Activated naive CD8-positive, alpha-beta T cell treated with anti-CD3 and anti-CD28 coated beads, Interleukin-2, amount 50 U/mL, for 24 hours (primary cell): Measurements from ENCODE around the gene OTOG.

Experiments used
- ATAC-seq: fragments of 150-1000 bp; cut with Tn5 transposase; one replicate; pipeline ENCODE4 v1.10.0; 2021
- DNase-seq: peaks from one replicate; pipeline ENCODE4 v3.0.0; 2021
- H3K27ac Mint-ChIP-seq: one replicate; pipeline ENCODE4 v1.8.0; 2021; ENCODE audit warnings: mild to moderate bottlenecking, mixed read lengths
- H3K27me3 Mint-ChIP-seq: one replicate; pipeline ENCODE4 v1.8.0; 2021; ENCODE audit warnings: mixed read lengths
- H3K36me3 Mint-ChIP-seq: one replicate; pipeline ENCODE4 v1.8.0; 2021; ENCODE audit warnings: low read depth, mixed read lengths
- H3K4me1 Mint-ChIP-seq: one replicate; pipeline ENCODE4 v1.8.0; 2021; ENCODE audit warnings: mixed read lengths
- H3K4me3 Mint-ChIP-seq: one replicate; pipeline ENCODE4 v1.8.0; 2021; ENCODE audit warnings: mild to moderate bottlenecking, moderate library complexity, mixed read lengths
- H3K9me3 Mint-ChIP-seq: one replicate; pipeline ENCODE4 v1.8.0; 2021; ENCODE audit warnings: mixed read lengths

The OTOG gene

DNA sequence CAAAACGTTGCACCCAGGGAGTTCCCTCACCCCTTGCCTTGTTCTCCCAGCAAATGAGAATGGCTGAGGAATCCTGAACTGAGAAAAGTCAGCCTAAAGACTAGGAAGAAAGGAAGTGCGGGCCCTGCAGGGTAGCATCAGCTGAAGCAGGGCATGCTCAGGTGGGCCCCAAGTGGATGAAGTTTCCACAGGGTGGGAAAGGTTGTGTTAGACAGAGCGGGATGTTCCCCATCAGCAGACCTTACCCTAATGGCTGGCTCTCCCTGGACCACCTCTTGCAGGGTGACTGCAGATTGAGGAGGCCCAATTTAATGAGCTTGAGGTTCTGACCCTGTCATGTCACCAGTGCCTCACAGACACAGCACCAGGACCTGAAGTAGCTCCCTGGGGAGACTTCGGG is 90.8 kb downstream of the OTOG start:
- Mint-ChIP-seq H3K27ac (no peak overlapping the region), H3K4me3 (no peak overlapping the region), H3K36me3 (no peaks in the 10 kb centered on the region), H3K27me3 (no peaks in the 10 kb centered on the region), H3K4me1 (no peaks in the 10 kb centered on the region), H3K9me3 (no peaks in the 10 kb centered on the region)
- DNase-seq: no peak
- no peak for ATAC-seq

- Mint-ChIP-seq H3K36me3 (no peaks in the 10 kb centered on the region), H3K9me3 (no peaks in the 10 kb centered on the region), H3K27ac (no peak overlapping the region), H3K4me1 (no peaks in the 10 kb centered on the region), H3K27me3 (no peaks in the 10 kb centered on the region), H3K4me3 (no peak overlapping the region)
- no peak for DNase-seq
- ATAC-seq: no peak
Observed at GRCh38 chr11:17638311-17638710, 91.3 kb downstream of the OTOG start.

GRCh38 chr11:17639091-17639490 is 92.0 kb downstream of the OTOG start:
- H3K36me3 Mint-ChIP-seq: no peaks in the 10 kb centered on the region
- no peaks in the 10 kb centered on the region for H3K27me3 Mint-ChIP-seq
- H3K27ac Mint-ChIP-seq: no peak overlapping the region
- H3K4me1 Mint-ChIP-seq: no peaks in the 10 kb centered on the region
- DNase-seq: no peak
- H3K4me3 Mint-ChIP-seq: no peak overlapping the region
- no peaks in the 10 kb centered on the region for H3K9me3 Mint-ChIP-seq
- ATAC-seq: no peak

- Mint-ChIP-seq H3K9me3 (no peaks in the 10 kb centered on the region), H3K36me3 (no peaks in the 10 kb centered on the region), H3K4me3 (no peak overlapping the region), H3K27ac (no peak overlapping the region), H3K27me3 (no peaks in the 10 kb centered on the region), H3K4me1 (no peaks in the 10 kb centered on the region)
- ATAC-seq (no peak), DNase-seq (no peak)
Observed at GRCh38 chr11:17639781-17640180, 92.7 kb downstream of the OTOG start.

- DNase-seq (no peak), ATAC-seq (no peak)
- no peak overlapping the region for H3K27ac Mint-ChIP-seq
- H3K27me3 Mint-ChIP-seq: no peaks in the 10 kb centered on the region
- no peak overlapping the region for H3K4me3 Mint-ChIP-seq
- H3K9me3 Mint-ChIP-seq: no peaks in the 10 kb centered on the region
- no peaks in the 10 kb centered on the region for H3K36me3 Mint-ChIP-seq
- H3K4me1 Mint-ChIP-seq: no peaks in the 10 kb centered on the region
Observed at GRCh38 chr11:17640493-17641164, 93.6 kb downstream of the OTOG start.

DNA sequence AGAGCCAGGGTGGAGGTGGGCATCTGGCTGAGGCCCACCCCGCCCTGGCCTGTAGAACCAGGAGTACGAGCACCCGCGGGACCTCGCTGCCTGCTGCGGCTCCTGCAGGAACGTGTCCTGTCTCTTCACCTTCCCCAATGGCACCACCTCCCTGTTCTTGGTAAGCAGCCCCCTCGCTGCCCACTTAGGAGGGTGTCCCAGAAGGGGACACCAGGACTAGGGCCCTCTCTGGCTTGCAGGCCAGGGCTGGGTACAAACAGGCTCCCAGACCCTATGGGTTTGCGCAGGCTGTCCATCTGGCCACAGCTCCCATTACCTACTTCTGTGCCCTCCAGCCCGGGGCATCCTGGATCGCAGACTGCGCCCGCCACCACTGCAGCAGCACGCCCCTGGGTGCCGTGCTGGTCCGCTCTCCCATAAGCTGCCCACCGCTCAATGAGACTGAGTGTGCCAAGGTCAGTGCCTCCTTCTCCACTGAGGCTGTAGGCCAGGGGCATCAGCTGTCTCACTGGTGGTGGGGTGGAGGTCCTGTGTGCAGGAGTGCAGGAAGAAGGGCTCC is 94.8 kb downstream of the OTOG start:
- no peaks in the 10 kb centered on the region for H3K36me3 Mint-ChIP-seq
- no peaks in the 10 kb centered on the region for H3K9me3 Mint-ChIP-seq
- no peak for ATAC-seq

DNA sequence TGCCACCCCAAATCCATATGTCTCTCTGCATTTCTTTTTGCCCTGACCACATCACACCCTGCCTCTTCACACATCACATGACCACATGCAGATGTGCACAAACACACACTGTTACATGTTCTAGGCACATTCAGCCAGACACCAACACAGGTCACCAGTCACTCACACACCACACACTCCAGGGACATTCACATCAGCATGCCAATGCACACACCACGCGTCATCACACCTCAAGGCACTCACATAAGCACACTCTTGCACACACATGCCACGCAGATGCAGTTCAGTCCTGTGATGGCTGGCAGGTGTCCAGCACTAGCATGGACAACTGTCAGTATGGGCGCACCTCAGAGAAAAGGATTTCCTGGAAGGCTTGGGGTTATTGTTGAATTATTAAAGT is 95.3 kb downstream of the OTOG start:
- no peaks in the 10 kb centered on the region for H3K9me3 Mint-ChIP-seq
- no peak for ATAC-seq

More for the DNA sequence above, 94.8 kb downstream of the OTOG start:
- Mint-ChIP-seq H3K27ac (no peak overlapping the region), H3K4me3 (no peak overlapping the region), H3K27me3 (no peaks in the 10 kb centered on the region), H3K4me1 (no peaks in the 10 kb centered on the region)
- DNase-seq: no peak

GRCh38 chr11:17642980-17643379 is 95.9 kb downstream of the OTOG start:
- Mint-ChIP-seq H3K4me1 (no peaks in the 10 kb centered on the region), H3K36me3 (no peaks in the 10 kb centered on the region), H3K4me3 (no peak overlapping the region), H3K9me3 (no peaks in the 10 kb centered on the region), H3K27ac (no peak overlapping the region), H3K27me3 (no peaks in the 10 kb centered on the region)
- ATAC-seq: no peak
- no peak for DNase-seq

More for the DNA sequence above, 95.3 kb downstream of the OTOG start:
- DNase-seq: no peak
- no peak overlapping the region for H3K27ac Mint-ChIP-seq
- no peak overlapping the region for H3K4me3 Mint-ChIP-seq
- no peaks in the 10 kb centered on the region for H3K4me1 Mint-ChIP-seq
- no peaks in the 10 kb centered on the region for H3K27me3 Mint-ChIP-seq
- no peaks in the 10 kb centered on the region for H3K36me3 Mint-ChIP-seq

DNA sequence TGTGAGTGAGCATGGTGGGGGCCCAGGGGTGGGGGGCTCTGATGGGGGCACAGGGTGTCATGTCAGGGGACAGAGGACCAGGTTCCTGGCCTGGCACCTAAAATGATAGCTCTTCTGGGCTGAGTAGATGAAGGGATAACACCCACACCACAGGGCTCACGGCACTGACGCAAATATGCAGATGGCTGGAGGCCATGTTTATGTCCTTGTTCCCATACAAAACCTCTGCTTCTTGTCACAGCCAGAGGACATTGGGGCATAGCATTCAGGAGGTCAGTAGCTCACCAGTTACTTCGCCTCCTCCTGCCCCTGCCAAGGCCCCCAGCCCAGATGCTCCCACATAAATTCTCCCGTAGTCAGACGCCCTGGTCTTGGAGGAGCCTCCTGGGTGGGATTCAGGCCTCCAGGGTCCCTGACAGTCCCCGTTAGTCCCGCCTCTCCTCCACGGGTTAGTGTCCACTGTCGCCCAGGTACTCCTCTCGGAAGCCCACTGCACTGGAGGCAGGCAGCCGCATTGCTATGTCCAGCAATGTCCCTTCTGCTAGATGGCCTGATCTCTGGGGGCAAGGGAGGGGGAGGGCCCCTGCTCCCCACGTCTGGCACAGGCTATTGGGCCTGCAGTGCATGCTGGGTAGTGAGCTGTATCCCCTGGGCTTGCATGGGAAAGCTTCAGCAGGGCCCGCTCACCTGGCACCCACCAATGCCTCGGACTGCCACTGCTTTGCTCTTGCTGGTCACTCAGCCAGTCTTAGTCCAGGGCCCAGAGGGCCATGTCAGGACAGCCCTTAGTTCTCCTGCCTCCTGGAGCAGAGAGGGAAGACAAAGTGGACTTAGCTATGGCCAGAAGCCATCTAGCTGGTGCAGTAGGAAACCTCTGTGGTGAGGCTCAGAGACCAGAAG is 96.7 kb downstream of the OTOG start:
- Mint-ChIP-seq H3K27ac (no peak overlapping the region), H3K4me1 (no peaks in the 10 kb centered on the region), H3K9me3 (no peaks in the 10 kb centered on the region), H3K36me3 (no peaks in the 10 kb centered on the region), H3K27me3 (peaks cover 3% of the 10 kb centered on the region), H3K4me3 (no peak overlapping the region)
- DNase-seq: no peak
- ATAC-seq: no peak

DNA sequence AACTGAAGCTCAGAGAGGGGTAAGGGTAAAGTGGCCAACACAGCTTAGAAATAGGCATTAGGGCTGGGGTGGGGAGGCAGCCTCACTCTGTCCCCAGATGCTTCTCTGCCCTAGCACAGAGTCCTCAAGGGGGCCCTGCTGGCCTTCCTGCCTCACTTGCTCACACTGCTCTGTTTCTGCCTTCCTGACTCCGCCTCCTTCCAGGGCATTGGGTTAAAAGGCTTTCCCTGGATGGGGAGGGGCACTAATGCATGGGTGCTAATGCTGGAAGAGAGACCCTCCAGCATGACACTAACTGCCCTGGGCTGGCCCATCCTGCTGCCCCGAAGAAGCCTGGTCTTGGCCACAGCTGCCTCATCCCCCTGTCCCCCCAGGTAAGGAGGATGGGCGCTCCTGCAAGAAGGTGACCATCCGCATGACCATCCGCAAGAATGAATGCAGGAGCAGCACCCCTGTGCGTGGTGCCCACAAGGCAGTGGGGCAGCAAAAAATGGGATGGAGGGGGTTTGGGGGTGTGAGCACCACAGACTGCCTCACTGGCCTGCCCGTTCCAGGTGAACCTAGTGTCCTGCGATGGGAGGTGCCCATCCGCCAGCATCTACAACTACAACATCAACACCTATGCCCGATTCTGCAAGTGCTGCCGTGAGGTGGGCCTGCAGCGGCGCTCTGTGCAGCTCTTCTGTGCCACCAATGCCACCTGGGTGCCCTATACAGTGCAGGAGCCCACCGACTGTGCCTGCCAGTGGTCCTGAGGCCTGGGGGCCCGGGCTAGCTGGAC is 98.3 kb downstream of the OTOG start:
- no peaks in the 10 kb centered on the region for H3K9me3 Mint-ChIP-seq
- H3K27ac Mint-ChIP-seq: no peak overlapping the region
- no peak overlapping the region for H3K4me3 Mint-ChIP-seq
- ATAC-seq (no peak), DNase-seq (no peak)
- H3K36me3 Mint-ChIP-seq: no peaks in the 10 kb centered on the region
- peaks cover 15% of the 10 kb centered on the region for H3K27me3 Mint-ChIP-seq
- no peaks in the 10 kb centered on the region for H3K4me1 Mint-ChIP-seq

- Mint-ChIP-seq H3K27me3 (peaks cover 15% of the 10 kb centered on the region), H3K4me3 (no peak overlapping the region), H3K4me1 (no peaks in the 10 kb centered on the region), H3K27ac (no peak overlapping the region), H3K9me3 (no peaks in the 10 kb centered on the region), H3K36me3 (no peaks in the 10 kb centered on the region)
- ATAC-seq (no peak), DNase-seq (no peak)
Observed at GRCh38 chr11:17646451-17647145, 99.5 kb downstream of the OTOG start.

GRCh38 chr11:17648528-17648927 is 101.5 kb downstream of the OTOG start:
- peaks cover 17% of the 10 kb centered on the region for H3K27me3 Mint-ChIP-seq
- H3K9me3 Mint-ChIP-seq: no peaks in the 10 kb centered on the region
- no peak overlapping the region for H3K27ac Mint-ChIP-seq

DNA sequence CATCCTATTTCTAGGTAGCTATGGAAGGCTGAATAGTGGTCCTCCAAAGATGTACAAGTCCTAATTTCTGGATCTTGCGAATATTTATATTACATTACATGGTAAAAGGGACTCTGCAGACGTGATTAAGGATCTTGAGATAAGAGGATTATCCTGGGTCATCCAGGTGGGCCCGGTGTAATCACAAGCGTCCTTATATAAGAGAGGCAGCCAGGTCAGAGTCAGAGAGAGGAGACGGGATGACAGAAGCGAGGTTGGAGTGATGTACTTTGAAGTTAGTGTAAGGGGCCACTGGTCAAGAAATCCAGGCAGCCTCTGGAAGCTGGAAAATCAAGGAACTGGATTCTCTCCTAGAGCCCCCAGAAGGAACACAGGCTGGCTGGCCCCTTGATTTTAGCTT is 102.2 kb downstream of the OTOG start:
- ATAC-seq: no peak
- no peaks in the 10 kb centered on the region for H3K4me1 Mint-ChIP-seq
- H3K4me3 Mint-ChIP-seq: no peak overlapping the region
- H3K27me3 Mint-ChIP-seq: peaks cover 20% of the 10 kb centered on the region
- H3K9me3 Mint-ChIP-seq: no peaks in the 10 kb centered on the region
- no peak overlapping the region for H3K27ac Mint-ChIP-seq
- H3K36me3 Mint-ChIP-seq: no peaks in the 10 kb centered on the region
- no peak for DNase-seq

More at GRCh38 chr11:17648528-17648927, 101.5 kb downstream of the OTOG start:
- ATAC-seq (no peak), DNase-seq (no peak)
- H3K36me3 Mint-ChIP-seq: no peaks in the 10 kb centered on the region
- H3K4me3 Mint-ChIP-seq: no peak overlapping the region
- H3K4me1 Mint-ChIP-seq: no peaks in the 10 kb centered on the region

DNA sequence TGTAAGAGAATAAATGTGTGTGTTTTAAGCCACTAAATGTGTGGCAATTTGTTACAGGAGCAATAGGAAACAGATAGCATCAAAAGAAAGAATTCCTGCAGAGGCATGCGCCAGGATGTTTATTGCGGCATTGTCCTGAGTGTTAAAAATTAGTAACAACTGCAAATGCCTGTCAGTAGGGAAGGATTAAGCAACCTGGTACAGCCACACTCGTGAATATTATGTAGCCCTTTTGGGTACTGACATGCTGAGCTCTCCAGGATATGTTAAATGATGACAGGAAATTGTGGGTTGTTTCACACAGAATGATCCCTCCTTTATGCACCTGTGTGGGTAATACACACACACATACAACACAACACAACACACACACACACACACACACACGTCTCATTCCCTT is 102.6 kb downstream of the OTOG start:
- H3K27ac Mint-ChIP-seq: no peak overlapping the region
- no peaks in the 10 kb centered on the region for H3K36me3 Mint-ChIP-seq
- DNase-seq (no peak), ATAC-seq (no peak)
- no peak overlapping the region for H3K4me3 Mint-ChIP-seq
- H3K27me3 Mint-ChIP-seq: peaks cover 21% of the 10 kb centered on the region
- H3K9me3 Mint-ChIP-seq: no peaks in the 10 kb centered on the region
- H3K4me1 Mint-ChIP-seq: no peaks in the 10 kb centered on the region
